HG02852 (cell line): ENCODE measurements around the gene SPHK1.

Source experiments
- ATAC-seq: cut with Tn5 transposase; IDR thresholded peaks from one replicate; pipeline ENCODE4 v1.9.1; 2021; ENCODE audit warnings: mild to moderate bottlenecking, moderate library complexity; ENCODE audit not compliant: unreplicated experiment

Gene SPHK1

DNA sequence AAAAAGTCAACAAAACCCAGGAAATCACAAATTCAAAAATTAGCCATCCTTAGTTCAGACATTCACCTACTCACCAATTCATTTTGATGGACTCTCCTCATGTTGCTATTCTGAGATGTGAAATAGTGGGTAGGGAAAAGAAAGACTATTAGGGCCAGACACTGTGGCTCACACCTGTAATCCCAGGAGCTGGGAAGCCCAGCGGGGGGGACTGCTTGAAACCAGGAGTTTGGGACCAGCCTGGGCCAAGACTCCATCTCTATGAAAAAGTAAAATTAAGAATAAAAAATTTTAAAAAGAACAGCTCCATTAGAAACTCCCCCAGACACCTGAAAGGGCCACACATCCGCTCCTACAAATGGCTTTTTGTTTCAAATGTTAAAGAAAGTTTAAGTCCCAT, 47.1 kb downstream of the SPHK1 start:
- no peak for ATAC-seq

DNA sequence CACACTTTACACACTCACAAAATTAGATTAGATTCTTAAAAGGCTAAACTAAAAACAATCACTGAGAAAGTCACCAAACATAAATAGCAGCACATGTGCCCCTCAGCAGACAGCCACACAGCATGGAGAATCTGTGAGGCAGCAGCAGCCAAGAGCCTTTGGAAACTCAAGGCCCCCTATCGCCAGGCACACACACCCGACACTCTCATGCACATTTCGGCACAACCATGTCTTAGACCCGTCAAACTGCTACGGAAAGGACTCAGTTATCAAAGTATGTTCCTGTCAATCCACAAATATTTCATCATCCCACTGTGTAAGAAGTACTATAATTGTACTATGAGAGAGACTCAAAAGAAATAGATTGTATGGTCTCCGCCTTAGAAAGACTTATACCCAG, 47.6 kb downstream of the SPHK1 start:
- no peak for ATAC-seq

DNA sequence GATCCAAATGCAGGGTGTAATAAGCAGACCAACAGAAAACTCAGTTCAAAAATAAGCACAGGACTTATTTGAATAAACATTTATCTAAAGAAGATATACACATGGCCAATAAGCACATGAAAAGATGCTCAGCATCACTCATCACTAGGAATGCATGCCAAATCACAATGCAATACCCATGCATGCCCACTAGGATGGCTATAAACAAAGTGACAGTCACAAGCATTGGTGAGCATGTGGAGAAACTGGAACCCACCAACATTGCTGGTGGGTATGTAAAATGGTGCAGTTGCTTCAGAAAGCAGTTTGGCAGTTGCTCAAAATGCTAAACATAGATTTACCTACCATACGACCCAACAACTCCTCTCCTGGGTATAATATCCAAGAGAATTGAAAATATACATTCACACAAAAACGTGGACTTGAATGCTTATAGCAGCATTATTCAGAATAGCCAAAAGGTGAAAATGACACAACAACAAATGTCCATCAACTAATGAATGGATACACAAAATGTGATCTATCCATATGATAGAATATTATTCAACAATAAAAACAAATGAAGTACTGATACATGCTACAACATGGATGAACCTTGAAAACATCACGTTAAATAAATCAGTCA, 48.4 kb downstream of the SPHK1 start:
- no peak for ATAC-seq

DNA sequence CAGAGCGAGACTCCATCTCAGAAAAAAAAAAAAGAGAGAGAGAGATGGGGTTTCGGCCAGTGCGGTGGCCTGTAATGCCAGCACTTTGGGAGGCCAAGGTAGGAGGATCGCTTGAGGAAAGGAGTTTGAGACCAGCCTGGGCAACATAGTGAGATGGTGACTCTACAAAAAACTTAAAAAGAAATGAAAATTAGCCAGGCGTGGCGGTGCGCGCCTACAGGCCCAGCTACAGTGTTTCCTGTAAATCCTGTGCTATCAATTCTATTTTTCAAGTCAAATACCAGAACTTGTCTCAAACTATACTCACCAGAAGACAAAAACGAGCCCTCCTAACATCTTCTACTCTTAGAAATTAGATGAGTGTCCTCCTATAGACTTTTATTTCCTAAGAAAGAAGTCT, 49.3 kb downstream of the SPHK1 start:
- ATAC-seq, result no peak

DNA sequence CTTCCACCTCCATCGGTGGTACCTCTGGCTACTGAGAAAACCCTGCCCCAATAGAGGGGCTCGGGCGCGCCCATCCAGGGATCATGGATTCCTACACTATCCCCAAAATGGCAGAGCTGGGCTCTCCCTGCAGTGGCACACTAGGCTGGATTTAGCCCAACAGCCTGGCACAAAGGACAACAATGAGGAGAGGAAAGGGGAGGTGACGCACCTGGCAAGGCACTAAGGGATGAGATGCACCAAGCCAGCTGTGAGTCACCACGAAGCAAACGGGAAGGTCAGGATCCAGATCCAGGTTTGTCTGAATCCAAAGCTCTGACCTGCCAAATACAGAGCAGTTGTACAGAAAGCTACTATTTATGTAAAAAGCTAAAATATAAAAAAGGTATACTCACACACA, 50.5 kb downstream of the SPHK1 start:
- no peak for ATAC-seq

DNA sequence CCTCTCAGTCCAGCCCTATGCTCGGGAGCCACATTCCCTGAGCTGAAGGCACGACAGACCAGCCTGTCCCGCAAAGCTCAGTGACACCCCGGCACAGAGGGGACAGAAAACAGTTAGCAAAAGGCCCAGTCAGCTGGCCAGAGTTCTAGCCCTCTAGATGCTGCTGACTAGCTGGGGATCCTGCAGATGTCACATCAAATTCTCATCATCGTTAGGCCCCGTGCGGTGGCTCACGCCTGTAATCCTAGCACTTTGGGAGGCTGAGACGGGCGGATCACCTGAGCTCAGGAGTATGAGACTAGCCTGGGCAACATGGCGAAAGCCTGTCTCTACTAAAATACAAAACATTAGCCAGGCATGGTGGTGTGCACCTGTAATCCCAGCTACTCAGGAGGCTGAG, 51.3 kb downstream of the SPHK1 start:
- ATAC-seq, result no peak
